Jurkat, Clone E6-1 (cell line): Measurements from ENCODE around the gene ZNF567.
"Not testable (repeated sequence)": the region's sequence is repeated elsewhere in the genome, so short reads cannot be mapped to it uniquely, and the experiment has no call there.

ENCODE experiments used
- DNase-seq: peaks from one replicate; pipeline ENCODE4 v3.0.0-alpha.2; 2011; ENCODE audit warnings: low read depth, low spot score
- H3K4me3 ChIP-seq: 2 replicates; pipeline ENCODE4 v1.5.1; 2011; ENCODE audit warnings: mild to moderate bottlenecking, low read length, control low read depth, moderate library complexity

ZNF567 gene

GRCh38 chr19:36748431-36749275 is 61.2 kb downstream of the ZNF567 start:
- no peak overlapping the region for H3K4me3 ChIP-seq
- no peak for DNase-seq

- DNase-seq, H3K4me3 ChIP-seq: not testable (repeated sequence)
Measured at GRCh38 chr19:36749613-36750012, 62.2 kb downstream of the ZNF567 start.

GRCh38 chr19:36750066-36750691 is 62.8 kb downstream of the ZNF567 start:
- DNase-seq, result no peak
- no peak overlapping the region for H3K4me3 ChIP-seq
